GM21723 (cell line): ENCODE data around the gene PBX3.

Experiments used
- ATAC-seq: cut with Tn5 transposase; IDR thresholded peaks from one replicate; pipeline ENCODE4 v1.9.1; 2021; ENCODE audit warnings: mild to moderate bottlenecking, moderate library complexity; ENCODE audit not compliant: unreplicated experiment

PBX3 gene

DNA sequence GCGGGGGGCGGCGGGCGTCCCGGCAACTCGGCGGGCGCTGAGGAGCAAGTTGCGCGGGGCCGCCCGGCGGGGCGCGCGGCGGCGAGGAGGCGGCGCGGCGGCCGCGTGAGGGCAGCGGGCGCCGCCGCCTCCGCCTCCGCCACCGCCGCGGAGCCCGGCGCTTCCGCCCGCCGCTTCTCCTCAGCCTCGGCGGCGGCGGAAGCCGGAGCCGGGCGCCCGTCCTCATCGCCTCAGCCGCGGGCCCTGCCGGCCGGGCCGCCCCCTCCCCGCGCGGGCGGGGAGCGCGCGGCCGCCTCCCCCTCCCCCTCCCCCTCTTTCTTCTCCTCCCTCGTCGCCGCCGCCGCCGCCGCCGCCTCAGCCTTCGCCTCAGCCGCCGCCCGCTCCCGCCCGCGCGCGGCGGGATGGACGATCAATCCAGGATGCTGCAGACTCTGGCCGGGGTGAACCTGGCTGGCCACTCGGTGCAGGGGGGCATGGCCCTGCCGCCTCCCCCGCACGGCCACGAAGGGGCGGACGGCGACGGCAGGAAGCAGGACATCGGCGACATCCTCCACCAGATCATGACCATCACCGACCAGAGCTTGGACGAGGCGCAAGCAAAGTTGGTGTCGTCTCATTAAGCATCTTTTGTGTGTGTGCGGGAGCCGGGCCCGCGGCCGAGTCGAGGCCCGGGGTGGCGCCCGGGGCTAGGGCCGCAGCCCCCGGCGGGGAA lies at the start of gene PBX3:
Gene PBX3 (plus strand): TSS at position 321 of the 712 bp plus-strand sequence.
- peak; percentile 21 for ATAC-seq

DNA sequence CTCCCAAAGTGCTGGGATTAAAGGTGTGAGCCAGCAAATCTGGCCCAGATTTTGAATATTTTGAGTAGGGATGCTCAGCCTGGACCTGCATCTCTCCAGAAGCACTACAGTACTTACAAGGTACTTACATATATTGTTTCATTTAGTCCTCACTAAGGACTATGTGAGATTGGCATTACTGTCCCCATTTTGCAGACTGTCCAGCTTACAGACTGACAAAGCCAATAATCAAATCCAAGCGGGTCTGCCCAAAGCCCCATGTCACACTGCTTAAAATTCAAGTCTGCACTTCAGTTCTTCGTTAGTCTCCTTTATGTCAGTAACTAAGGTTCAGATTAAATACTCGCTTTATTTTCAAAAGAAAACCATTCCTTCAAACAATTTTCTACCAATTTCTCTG lies 47.3 kb upstream of the PBX3 start:
- no peak for ATAC-seq

DNA sequence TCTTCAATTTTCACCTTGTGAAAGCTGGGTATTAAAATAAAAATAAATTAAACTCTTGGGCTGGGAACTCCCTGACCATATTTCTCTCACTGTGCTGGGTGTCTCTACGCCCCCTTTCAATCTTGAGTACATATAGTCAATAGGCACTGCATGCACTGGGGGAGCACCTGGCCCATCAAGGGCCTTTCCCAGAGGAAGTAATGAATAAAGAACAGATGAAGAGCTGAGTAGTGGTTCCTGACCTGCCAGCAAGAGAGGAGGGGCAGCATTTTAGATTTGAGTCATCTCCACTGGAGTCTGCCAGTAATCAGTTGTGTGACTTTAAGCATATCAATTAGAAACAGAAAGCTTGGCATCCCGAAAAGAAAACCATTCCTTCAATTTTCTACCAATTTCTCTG lies 46.4 kb upstream of the PBX3 start:
- peak; percentile 76 for ATAC-seq

DNA sequence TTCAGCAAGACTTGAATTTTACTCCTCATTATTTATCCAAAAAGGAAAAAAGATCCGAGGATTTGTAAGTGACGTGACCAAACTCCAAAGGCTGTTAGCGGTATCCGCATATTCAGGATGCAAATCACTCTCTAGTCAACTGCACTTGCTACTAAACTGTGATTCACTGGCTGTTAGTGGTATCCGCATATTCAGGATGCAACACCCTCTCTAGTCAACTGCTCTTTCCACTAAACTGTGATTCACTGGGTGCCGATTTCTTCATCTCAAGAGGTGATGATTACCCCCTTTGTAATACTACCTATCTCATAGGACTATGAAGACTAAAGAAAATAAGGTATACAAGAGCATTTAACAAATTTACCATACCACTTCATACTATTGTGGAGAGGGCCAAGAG lies 45.8 kb upstream of the PBX3 start:
- ATAC-seq = no peak

DNA sequence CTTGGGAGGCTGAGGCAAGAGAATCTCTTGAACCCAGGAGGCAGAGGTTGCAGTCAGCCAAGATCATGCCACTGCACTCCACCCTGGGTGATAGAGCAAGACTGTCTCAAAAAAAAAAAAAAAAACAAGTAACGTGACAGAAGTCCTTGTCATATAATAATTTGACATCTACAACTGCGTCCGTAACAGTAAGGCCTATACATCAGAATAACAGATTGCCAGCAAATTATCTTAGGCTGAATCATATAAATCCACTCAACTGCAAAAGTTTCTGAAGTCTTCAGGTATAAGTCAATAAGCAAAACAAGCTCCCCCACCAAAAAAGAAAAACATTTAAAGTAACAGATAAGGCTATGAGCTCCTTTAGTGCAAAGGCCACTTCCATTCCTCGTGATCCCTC lies 43.5 kb upstream of the PBX3 start:
- no peak for ATAC-seq

DNA sequence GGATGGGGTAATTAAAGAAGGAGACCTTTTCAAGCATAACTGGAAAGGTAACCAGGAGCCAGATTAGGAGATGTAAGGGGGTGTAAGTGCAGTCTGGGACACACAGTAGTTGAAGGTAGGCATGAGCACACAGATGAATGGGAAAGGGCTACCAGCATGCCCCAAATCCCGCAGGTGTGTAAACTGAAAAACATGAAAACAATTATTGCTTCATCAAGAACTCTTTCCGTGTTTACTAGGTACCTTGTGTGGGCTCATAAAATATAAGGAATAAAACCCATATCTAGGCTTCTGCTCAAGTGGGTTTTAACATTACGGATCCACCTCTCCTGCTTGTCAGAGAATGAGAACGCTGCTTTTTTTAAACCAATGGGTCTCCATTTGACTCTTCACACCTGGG lies 41.3 kb upstream of the PBX3 start:
- no peak for ATAC-seq

DNA sequence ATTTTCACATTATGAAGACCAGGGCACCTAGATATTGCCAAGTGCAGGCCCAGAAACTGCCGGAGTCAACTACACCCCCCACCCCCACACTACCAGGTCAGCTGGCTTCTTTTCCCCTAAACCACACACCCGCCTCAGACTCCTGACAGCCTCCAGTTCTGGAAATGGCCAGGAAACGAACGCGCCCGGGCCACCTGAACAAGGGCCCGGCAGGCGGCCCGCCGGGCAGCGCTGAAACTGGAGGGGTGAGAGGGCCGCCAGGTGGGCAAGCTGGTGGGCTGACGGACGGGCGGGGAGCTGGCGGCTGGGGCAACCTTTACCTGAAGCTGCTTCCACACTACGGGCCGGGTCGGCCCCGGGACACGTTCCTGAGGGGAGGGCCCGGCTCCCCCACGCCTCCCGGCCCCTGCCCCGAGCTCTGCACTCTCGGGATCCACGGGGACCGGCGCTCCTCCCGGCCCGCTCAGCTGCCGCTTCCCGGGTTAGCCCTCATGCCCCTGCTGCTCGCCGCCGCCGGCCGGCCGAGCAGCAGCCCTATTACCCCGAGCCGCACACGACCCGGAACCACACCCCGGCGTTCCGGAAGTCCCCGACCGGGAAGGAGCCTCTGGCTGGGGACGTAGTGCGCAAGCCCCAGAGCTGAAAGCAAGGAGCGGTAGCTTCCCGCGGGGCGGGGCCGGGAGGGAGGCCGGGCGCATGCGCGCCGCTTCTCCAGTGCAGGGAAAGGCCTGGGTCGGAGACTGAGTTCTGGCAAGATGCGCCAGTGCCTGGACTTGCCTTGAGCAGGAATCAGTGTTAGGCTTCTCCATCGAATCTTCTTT lies 40.3 kb upstream of the PBX3 start, which contains the start of gene MAPKAP1:
Gene MAPKAP1 (minus strand): TSS at position 558 of the 821 bp plus-strand sequence. CDS start 34,634 bp downstream, outside the sequence.
- ATAC-seq = peak; percentile 89

DNA sequence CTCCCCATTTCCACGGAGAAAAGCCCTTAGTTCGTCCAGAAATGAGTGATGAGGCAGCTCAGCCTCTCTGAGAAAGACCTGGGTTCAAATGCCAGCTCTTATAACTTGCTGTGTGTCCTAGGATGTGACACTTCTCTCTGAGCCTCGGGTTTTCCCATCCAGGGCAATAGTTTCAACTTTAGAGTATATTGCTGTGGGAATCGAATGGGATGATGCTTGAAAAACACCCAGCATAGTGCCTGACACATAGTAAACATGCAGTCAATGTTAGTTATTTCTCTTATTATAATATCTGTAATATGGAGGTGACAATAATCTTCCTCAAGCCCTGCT lies 39.7 kb upstream of the PBX3 start:
- peak; percentile 12 for ATAC-seq

DNA sequence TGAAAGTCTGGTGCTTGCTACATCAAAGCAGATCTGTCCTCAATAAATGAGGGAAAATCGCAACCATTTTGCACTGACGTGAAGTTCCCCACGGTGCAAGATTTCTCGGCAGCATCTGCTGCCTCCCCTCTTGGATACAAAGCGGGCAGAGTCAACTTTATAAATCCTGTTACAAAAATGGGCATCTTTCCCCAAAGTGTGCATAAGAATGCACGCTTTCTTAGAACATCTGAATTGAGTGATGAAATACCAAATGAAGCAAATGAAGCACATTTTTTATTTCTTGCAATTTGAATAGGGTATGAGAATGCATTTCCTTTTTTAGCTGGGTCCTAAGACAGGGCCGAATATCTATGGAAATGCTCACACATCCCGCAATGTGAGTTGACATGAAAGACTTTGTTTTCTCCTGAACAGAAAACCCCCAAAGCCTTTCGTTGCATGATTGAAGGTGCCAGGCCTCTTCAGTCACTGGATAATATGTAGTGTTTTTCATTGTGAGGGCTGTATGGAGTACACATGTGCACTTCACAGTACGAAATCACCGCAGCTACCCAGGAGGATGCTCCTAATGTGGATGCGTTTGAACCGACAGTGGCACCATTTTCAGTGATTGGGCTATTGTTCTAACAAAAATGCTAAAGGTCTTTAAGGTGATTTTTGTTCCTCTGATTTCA lies 20.6 kb upstream of the PBX3 start:
- no peak for ATAC-seq

DNA sequence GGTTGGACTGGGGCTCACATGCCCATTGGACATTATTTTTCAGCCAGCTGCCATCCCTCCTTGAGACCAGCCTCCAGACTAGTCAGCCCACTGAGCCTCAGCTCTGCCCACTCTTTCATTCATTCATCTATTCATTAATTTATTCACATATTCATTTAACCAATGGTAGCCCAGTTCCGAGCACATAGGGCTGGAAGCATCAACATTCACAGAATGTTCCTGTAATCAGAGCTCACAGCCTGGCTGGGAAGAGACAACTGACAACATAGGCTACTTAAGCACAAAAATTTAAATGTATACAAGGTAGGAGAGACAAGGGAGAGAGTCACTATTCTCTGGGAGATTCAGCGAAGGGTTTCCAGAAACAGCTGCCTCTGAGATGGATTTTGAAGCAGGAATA lies 17.0 kb upstream of the PBX3 start:
- no peak for ATAC-seq

DNA sequence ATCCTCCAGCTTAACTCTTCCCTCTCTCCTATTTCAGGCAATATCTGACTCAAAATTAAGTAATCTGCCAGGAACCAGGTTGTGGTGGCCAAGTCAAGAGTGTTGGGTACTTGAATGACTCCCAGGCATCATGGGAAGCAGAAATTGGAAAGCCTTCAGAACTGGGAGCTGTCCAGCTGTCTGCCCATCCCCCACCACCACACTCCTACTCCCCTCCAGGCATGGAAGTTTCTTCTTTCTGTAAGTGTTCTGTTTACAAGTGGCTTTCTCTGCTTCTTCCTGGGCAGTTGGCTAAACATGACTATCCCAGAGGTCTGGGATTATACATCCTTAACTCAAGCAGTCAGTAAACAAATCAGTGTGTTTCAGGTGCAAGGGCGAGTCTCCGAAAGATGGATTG lies 14.6 kb upstream of the PBX3 start:
- ATAC-seq = no peak

DNA sequence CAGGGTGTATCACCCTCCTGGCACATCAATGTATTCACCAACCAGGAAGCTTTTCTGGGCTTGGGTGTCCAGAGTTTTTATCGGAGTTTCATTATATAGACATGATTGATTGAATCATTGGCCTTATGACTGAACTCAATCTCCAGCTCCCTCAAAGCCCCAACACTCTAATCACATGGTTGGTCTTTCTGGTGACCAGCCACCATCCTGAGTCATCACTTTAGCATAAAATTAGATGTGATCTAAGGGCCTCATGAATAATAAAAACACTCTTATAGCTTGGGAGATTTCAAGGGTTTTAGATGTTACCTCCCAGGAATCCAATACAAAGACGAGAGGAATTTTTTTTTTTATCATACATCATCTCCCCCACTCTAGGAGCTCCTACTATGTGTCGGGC lies 7.7 kb upstream of the PBX3 start:
- ATAC-seq = no peak

DNA sequence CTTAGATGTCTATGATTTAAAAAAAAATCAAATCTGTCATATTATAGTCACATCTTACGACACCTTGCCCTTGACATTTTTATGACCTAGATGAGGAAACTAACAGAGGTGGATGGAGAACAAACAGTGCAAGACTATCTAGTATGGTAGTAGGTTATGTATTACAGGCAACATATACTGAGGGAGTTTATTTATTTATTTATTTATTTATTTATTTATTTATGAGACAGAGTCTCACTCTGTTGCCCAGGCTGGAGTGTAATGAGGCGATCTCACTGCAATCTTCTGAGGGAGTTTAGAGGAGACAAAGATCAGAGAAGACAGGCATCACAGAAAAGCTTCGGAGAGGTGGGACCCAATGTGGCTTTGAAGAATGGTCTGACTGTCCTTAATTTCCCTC lies 4.5 kb upstream of the PBX3 start:
- ATAC-seq = no peak

DNA sequence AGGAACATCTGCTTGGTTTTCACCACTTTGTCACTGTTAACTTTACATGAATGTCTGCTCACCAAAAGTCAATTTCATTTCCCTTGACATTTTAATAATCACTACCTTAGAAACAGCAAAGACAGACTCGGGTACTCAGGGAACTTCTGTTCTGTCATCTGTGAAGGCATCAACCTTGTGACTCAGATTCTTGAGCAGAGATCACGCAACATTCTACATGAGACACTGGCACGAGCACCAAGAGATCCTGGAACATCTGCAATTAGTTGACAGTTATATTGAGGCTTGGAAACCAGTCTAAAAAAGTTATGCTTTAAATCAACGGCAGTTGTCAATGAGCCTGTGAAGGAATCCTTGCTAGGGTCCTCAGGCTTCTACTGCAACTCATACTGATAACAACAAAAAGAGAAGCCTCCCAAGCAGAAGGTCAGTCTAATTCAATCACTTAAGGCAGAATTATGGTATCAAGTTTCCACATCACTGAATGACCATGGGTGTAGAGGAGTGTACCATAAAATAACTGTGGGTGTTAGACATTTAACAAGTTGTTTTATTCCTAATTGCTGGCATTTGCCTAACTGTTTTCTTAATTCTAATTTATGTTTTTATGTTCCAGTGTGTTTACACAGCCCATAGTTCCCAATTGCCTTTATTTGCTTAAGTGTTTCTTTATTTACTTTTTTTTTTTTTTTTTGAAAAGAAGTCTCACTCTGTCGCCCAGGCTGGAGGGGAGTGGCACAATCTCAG lies 3.3 kb upstream of the PBX3 start:
- ATAC-seq = no peak

DNA sequence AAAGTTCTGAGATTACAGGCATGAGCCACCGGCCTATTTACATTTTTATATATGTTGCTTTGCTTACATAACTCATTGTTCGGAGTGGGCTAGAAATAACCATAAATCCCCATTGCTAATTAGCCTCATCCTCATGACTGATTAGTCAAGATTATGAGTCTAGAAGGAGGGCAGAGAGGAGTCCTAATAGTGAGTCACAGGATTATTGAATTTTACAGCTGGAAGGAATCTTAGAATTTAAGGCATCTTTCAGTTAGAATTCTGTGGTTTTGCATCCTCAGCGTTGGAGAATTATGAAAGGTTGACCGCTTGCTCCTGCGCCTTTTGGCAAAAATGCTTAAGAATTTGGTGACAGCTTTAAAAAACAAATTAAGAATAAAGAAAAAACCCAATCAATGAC lies 2.6 kb upstream of the PBX3 start:
- no peak for ATAC-seq

DNA sequence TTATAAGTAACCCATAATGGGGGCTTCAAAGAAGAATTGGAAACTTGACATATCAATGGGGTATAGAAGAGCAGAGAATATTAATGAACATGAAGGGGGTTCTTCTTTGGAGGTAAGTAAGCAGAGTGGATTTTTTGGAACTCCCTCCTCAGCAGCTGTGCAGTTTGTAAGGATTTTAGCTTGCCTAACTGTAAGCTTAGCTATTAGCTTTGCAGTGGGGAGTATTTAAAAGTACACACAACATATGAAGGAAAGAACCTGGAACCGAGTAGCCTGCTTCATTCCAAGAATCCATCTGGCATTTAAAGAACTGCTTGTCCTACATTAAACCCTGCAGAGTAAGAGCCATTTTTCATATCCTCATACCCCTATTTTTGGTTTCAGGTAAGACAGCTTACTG lies 2.2 kb upstream of the PBX3 start:
- no peak for ATAC-seq

DNA sequence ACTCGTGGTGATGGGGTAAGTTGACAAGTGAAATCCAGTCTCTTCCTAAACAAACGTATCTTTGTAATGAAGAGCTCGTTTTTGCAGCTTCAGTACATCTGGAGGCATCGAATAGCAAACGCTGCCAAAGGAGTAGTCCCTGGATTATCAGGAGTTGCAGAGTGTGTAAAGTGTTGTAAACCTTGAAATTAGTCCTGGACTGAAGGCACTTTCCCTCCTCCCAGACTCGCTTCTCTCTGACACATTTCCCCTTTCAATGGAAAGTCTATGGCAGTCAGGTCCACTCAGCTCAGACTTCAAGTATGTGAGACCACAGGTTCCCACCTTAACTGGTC lies 1.5 kb upstream of the PBX3 start:
- no peak for ATAC-seq

DNA sequence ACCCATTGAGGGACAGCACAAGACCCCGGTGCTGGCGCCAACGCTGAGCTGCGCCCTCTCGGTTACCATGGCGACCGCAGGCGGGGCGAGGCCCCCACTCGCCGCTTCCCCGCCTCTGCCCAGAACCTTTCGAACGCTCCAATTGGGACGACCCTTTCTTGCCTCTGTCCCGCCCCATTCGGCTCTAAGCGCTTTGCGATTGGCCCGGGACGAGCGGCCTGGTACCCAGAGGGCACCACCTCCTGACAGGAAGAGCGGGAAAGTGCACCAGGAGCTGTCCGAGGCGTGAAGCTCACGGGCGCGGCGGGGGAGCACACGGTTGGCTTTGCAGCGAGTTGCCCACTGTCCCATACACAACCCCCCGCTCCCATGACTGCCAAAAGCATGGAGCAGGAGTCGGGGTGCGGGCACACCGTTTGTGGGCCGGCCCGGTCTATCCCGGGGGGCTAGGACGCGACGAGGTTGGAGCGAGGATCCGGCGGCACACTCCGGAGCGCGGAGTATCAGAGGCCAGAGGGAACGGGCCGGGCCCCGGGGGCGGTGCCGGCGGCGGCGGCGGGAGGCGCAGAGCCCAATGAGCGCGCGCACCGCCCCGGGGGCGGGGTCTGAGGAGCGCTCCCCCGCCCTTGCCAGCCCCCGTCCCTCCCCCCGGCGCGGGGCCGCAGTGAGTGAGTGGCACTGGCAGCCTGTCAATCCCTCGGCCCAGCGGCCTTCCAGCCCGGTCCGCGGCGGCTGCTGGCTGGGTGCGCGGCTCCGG lies 978 bp upstream of the PBX3 start:
- peak; percentile 68 for ATAC-seq

DNA sequence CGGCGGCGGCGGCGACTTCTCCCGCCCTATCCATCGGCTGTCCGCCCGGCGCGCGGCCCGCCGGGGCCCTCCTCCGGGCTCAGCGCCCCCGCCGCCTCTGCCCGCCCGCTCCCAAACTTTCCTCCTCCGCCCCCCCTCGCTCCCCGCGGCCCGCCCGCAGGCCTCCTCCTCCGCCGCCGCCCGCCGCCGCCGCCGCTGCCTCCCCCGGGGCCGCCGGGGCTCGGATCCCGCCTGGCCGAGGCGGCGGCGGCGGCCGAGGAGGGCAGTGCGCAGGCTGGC lies 460 bp upstream of the PBX3 start:
- no peak for ATAC-seq

DNA sequence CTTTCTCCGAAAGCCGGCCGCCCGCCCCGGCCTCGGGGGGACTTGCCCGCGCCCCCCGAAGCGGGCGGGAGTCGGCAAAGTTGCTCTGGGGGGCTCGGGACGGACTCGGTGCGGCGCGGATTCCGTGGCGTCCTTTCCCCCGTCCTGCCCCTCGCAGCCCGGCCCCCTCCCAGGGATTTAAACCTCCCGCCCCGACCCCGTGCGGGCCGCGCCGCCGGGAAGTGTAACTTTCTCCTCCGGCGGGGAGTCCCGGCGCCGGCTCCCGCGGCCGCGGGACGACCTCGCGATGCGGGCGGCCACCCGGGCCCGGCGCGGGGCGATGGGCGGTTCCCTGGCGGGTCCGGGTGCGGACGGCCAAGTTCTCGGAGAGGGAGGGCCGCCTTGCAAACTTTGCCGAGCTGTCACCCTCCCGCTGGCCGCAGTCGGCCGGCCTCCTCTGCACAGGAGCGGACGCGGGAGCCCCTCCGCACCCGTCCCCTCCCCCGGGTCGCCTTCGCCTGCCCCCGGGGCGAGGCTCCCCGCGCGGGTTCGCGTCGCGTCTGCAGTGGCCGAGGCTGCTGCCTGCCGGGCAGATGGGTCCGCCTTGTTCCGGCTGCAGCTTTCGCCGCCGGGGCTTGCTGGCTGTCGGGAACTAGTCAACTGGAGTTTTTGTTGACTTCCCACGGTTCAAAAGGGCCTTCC lies 732 bp downstream of the PBX3 start:
- no peak for ATAC-seq
